ENCODE measurements around the gene ANKRD13B.

GRCh38 chr17:29620779-29621500, 28.0 kb downstream of the ANKRD13B start:
- TF ChIP-seq CTCF (optimal IDR thresholded peaks at IDR 0.05 in 1 of 3, IDR thresholded peaks at IDR 0.05 in 1 of 3, conservative IDR thresholded peaks at IDR 0.05 in 1 of 3; ENCODE audit: extremely low read depth in 1 of 3, insufficient read depth in 2 of 3, low read length in 3 of 3) (no peak), EZH2 (IDR thresholded peaks at IDR 0.05; ENCODE audit: low read length) (no peak)
